Nephron (organoid): ENCODE results near the gene GABRR1.

Experiments
- H3K27ac Mint-ChIP-seq, 3 experiments: 2 replicates each; pipeline ENCODE4 v1.8.0; 2020; ENCODE audit warnings: mixed read lengths in 3 of 3, mild to moderate bottlenecking in 2 of 3, moderate library complexity in 1 of 3
- H3K27me3 Mint-ChIP-seq: 2 replicates; pipeline ENCODE4 v1.8.0; 2021; ENCODE audit warnings: low read depth, mild to moderate bottlenecking, moderate library complexity, mixed read lengths
- H3K36me3 Mint-ChIP-seq: 2 replicates; pipeline ENCODE4 v1.8.0; 2020; ENCODE audit warnings: low read depth, mixed read lengths
- H3K4me1 Mint-ChIP-seq: 2 replicates; pipeline ENCODE4 v1.8.0; 2020; ENCODE audit warnings: mixed read lengths
- H3K4me3 Mint-ChIP-seq, 3 experiments: 2 replicates each; pipeline ENCODE4 v1.8.0; 2020; ENCODE audit warnings: mild to moderate bottlenecking in 3 of 3, mixed read lengths in 3 of 3, moderate library complexity in 2 of 3
- H3K9me3 Mint-ChIP-seq: 2 replicates; pipeline ENCODE4 v1.8.0; 2020; ENCODE audit warnings: mixed read lengths
- TF ChIP-seq, protein P1 (sequence below), 3 experiments: fragments of 200-600 bp; sonication (generic); IDR thresholded peaks; one replicate each; pipeline ENCODE4 v1.5.0; 2021; ENCODE audit warnings: antibody characterized with exemption in 3 of 3; ENCODE audit not compliant: unreplicated experiment in 3 of 3

Gene GABRR1

GRCh38 chr6:89215391-89215790 lies 1.8 kb downstream of the GABRR1 start:
- TF ChIP-seq, protein P1, sequence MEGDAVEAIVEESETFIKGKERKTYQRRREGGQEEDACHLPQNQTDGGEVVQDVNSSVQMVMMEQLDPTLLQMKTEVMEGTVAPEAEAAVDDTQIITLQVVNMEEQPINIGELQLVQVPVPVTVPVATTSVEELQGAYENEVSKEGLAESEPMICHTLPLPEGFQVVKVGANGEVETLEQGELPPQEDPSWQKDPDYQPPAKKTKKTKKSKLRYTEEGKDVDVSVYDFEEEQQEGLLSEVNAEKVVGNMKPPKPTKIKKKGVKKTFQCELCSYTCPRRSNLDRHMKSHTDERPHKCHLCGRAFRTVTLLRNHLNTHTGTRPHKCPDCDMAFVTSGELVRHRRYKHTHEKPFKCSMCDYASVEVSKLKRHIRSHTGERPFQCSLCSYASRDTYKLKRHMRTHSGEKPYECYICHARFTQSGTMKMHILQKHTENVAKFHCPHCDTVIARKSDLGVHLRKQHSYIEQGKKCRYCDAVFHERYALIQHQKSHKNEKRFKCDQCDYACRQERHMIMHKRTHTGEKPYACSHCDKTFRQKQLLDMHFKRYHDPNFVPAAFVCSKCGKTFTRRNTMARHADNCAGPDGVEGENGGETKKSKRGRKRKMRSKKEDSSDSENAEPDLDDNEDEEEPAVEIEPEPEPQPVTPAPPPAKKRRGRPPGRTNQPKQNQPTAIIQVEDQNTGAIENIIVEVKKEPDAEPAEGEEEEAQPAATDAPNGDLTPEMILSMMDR (IDR thresholded peaks at IDR 0.05; ENCODE audit: unreplicated experiment in 3 of 3) = no peak
- Mint-ChIP-seq H3K27me3 (no peaks in the 10 kb centered on the region), H3K9me3 (no peaks in the 10 kb centered on the region), H3K4me1 (peaks cover 23% of the 10 kb centered on the region), H3K36me3 (no peaks in the 10 kb centered on the region), H3K4me3 (no peak overlapping the region), H3K27ac (no peak overlapping the region)

DNA sequence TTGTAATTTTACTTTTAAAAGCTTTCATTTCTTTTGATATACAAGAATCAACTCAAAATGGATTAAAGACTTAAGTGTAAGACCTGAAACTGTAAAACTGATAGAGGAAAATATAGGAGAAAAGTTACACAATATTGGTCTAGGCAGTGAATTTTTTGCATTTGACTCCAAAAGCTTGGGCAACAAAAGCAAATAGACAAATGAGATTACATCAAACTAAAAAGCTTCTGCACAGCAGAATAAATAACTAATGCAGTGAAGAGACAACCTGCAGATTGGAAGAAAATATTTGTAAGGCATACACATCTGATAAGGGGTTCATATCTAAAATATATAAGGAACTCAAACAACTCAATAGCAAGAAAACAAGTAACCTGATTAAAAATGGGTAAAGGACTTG lies 3.0 kb downstream of the GABRR1 start:
- TF ChIP-seq, protein P1 (IDR thresholded peaks at IDR 0.05; ENCODE audit: unreplicated experiment in 3 of 3) = no peak
- H3K9me3 Mint-ChIP-seq = no peaks in the 10 kb centered on the region
- H3K27me3 Mint-ChIP-seq = peaks cover 3% of the 10 kb centered on the region
- H3K27ac Mint-ChIP-seq = no peak overlapping the region
- peaks cover 24% of the 10 kb centered on the region for H3K4me1 Mint-ChIP-seq
- H3K4me3 Mint-ChIP-seq = no peak overlapping the region
- H3K36me3 Mint-ChIP-seq = no peaks in the 10 kb centered on the region

GRCh38 chr6:89212472-89212871 lies 4.7 kb downstream of the GABRR1 start:
- peaks cover 4% of the 10 kb centered on the region for H3K27me3 Mint-ChIP-seq
- no peak overlapping the region for H3K27ac Mint-ChIP-seq
- peaks cover 20% of the 10 kb centered on the region for H3K4me1 Mint-ChIP-seq
- no peaks in the 10 kb centered on the region for H3K9me3 Mint-ChIP-seq
- TF ChIP-seq, protein P1 (IDR thresholded peaks at IDR 0.05; ENCODE audit: unreplicated experiment in 3 of 3) = no peak
- H3K36me3 Mint-ChIP-seq = no peaks in the 10 kb centered on the region
- H3K4me3 Mint-ChIP-seq = no peak overlapping the region

- Mint-ChIP-seq H3K9me3 (no peaks in the 10 kb centered on the region), H3K4me1 (peaks cover 15% of the 10 kb centered on the region), H3K36me3 (no peaks in the 10 kb centered on the region), H3K27ac (no peak overlapping the region), H3K27me3 (peaks cover 4% of the 10 kb centered on the region), H3K4me3 (no peak overlapping the region)
- TF ChIP-seq, protein P1 (IDR thresholded peaks at IDR 0.05; ENCODE audit: unreplicated experiment in 3 of 3) = no peak
Observed at GRCh38 chr6:89209457-89209856, 7.7 kb downstream of the GABRR1 start.

DNA sequence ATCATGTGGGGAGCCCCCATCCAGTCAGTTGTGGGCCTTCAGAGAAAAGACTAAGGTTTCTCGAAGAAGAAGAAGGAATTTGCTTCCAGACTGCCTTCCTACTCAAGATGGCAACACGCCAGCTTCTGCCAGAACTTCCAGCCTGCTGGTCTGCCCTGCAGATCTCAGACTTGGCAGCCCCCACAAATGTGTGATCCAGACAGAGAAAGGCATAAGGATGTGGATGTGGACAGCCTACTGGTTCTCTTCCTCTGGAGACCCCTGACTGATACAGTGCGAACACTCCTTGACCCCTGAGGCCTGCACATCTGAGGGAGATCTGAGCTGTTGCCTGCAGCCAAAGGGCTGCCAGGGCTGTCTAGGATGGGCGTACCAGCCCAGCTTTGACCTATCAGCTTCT lies 8.6 kb downstream of the GABRR1 start:
- Mint-ChIP-seq H3K4me1 (peaks cover 24% of the 10 kb centered on the region), H3K27me3 (peaks cover 4% of the 10 kb centered on the region), H3K9me3 (no peaks in the 10 kb centered on the region), H3K27ac (no peak overlapping the region), H3K4me3 (no peak overlapping the region), H3K36me3 (no peaks in the 10 kb centered on the region)
- TF ChIP-seq, protein P1 (IDR thresholded peaks at IDR 0.05; ENCODE audit: unreplicated experiment in 3 of 3) = no peak

- no peaks in the 10 kb centered on the region for H3K36me3 Mint-ChIP-seq
- no peaks in the 10 kb centered on the region for H3K9me3 Mint-ChIP-seq
- no peak overlapping the region for H3K27ac Mint-ChIP-seq
- H3K27me3 Mint-ChIP-seq = peaks cover 4% of the 10 kb centered on the region
- no peak overlapping the region for H3K4me3 Mint-ChIP-seq
- H3K4me1 Mint-ChIP-seq = peaks cover 25% of the 10 kb centered on the region
- TF ChIP-seq, protein P1 (IDR thresholded peaks at IDR 0.05; ENCODE audit: unreplicated experiment in 3 of 3) = no peak
Observed at GRCh38 chr6:89205819-89206218, 11.3 kb downstream of the GABRR1 start.
